Measurements from ENCODE around the gene CENPL. TPM values are rescaled to one million over a fixed set of nuclear protein-coding genes. Genes with fewer than 3 reads are reported as not detected.

The CENPL gene
- total RNA-seq, 4 donors from 2014 or later = 3.6 to 7.1 (median 5.8) TPM

- Histone ChIP-seq H3K9me3 (no peaks in the 10 kb centered on the region), H3K4me1 (no peaks in the 10 kb centered on the region), H3K4me3 (no peak overlapping the region), H3K36me3 (peaks cover 0 to 16% (median 7%) of the 10 kb centered on the region in 4 donors), H3K27ac (replicated peaks in 1 of 4) (no peak overlapping the region), H3K27me3 (no peaks in the 10 kb centered on the region)
- intact Hi-C loops (cut with DNase I) = no loop called here
- no peak for TF ChIP-seq POLR2A (IDR thresholded peaks at IDR 0.05; ENCODE audit: low read depth)
- no peak for TF ChIP-seq EP300 (IDR thresholded peaks at IDR 0.05)
- TF ChIP-seq CTCF (IDR thresholded peaks at IDR 0.05) = no peak
- TF ChIP-seq POLR2AphosphoS5 (IDR thresholded peaks at IDR 0.05) = no peak
- no peak for DNase-seq (ENCODE audit: extremely low spot score)
These were observed 26.6 kb downstream of the CENPL start for GRCh38 chr1:173798078-173798477.

- H3K9me3 ChIP-seq = no peaks in the 10 kb centered on the region
- no peak overlapping the region for H3K27ac ChIP-seq (replicated peaks in 1 of 4)
- no peaks in the 10 kb centered on the region for H3K4me1 ChIP-seq
- no peaks in the 10 kb centered on the region for H3K27me3 ChIP-seq
- 97% methylated on average over 2 of the region's 2 CpGs for WGBS
- no peak overlapping the region for H3K4me3 ChIP-seq
- intact Hi-C loops (cut with DNase I) = no loop called here
- DNase-seq (ENCODE audit: extremely low spot score) = no peak
- no peak for TF ChIP-seq CTCF (IDR thresholded peaks at IDR 0.05)
- TF ChIP-seq EP300 (IDR thresholded peaks at IDR 0.05) = no peak
- TF ChIP-seq POLR2AphosphoS5 (IDR thresholded peaks at IDR 0.05) = no peak
- no peak for TF ChIP-seq POLR2A (IDR thresholded peaks at IDR 0.05; ENCODE audit: low read depth)
- H3K36me3 ChIP-seq = peaks cover 0 to 40% (median 27%) of the 10 kb centered on the region in 4 donors
These were observed 34.8 kb downstream of the CENPL start for GRCh38 chr1:173789841-173790240.

DNA sequence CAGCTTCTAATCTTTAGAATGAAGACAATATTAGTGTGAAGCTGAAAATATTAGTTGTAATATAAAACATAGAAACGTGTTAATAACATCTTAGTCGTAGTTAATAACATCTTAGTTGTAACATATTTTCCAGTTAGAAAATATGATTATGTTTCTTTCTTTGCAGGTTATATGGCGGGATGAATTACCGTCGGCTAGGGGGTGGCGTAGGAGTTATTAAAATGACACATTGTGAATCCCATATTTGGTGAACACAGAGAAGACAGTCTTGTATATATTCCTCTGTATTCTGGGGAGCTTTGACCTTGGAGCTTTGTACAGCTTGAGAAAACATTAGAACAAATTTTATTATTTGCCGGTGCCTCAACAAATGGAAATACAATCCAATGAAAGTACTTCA, 39.7 kb downstream of the CENPL start:
- Histone ChIP-seq H3K27ac (replicated peaks in 1 of 4) (no peak overlapping the region), H3K27me3 (no peaks in the 10 kb centered on the region), H3K4me1 (no peaks in the 10 kb centered on the region), H3K9me3 (no peaks in the 10 kb centered on the region), H3K36me3 (peaks cover 31 to 88% (median 70%) of the 10 kb centered on the region in 4 donors), H3K4me3 (no peak overlapping the region)
- no peak for DNase-seq (ENCODE audit: extremely low spot score)
- intact Hi-C loops (cut with DNase I) = no loop called here
- WGBS = 96% methylated on average over 7 of the region's 7 CpGs
- TF ChIP-seq EP300 (IDR thresholded peaks at IDR 0.05) = no peak
- TF ChIP-seq POLR2AphosphoS5 (IDR thresholded peaks at IDR 0.05) = no peak
- no peak for TF ChIP-seq POLR2A (IDR thresholded peaks at IDR 0.05; ENCODE audit: low read depth)
- no peak for TF ChIP-seq CTCF (IDR thresholded peaks at IDR 0.05)

- H3K27me3 ChIP-seq = no peaks in the 10 kb centered on the region
- intact Hi-C loops (cut with DNase I) = no loop called here
- TF ChIP-seq CTCF (IDR thresholded peaks at IDR 0.05) (no peak), POLR2A (IDR thresholded peaks at IDR 0.05; ENCODE audit: low read depth) (no peak), POLR2AphosphoS5 (IDR thresholded peaks at IDR 0.05) (no peak)
- no peak overlapping the region for H3K27ac ChIP-seq (replicated peaks in 1 of 4)
- 93% methylated on average over 4 of the region's 4 CpGs for WGBS
- H3K4me3 ChIP-seq = no peak overlapping the region
- DNase-seq (ENCODE audit: extremely low spot score) = no peak
- H3K9me3 ChIP-seq = peaks cover 0 to 3% (median 0%) of the 10 kb centered on the region in 4 donors
- H3K4me1 ChIP-seq = no peaks in the 10 kb centered on the region
- H3K36me3 ChIP-seq = peaks cover 43 to 93% (median 80%) of the 10 kb centered on the region in 4 donors
These were observed 44.7 kb downstream of the CENPL start for GRCh38 chr1:173779936-173780335.

DNA sequence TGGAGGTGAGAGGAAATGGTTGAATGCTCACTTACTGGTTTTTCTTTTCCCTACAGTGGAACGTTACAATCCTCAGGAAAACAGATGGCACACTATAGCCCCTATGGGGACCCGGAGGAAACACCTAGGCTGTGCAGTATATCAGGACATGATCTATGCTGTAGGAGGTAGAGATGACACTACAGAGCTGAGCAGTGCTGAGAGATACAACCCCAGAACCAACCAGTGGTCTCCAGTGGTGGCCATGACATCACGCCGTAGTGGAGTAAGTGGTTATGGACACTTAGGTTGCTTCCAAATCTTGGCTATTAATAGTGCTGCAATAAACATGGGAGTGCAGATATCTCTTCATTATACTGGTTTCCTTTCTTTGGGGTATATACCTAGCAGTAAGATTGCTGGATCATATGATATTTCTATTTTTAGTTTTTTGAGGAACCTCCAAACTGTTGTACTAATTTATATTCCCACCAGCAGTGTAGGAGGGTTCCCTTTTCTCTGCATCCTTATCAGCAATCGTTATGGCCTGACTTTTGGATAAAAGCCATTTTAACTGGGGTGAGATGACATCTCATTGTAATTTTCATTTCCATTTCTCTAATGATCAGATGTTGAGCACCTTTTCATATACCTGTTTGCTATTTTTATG, 49.0 kb downstream of the CENPL start:
- Histone ChIP-seq H3K27me3 (no peaks in the 10 kb centered on the region), H3K4me1 (peaks cover 0 to 4% (median 0%) of the 10 kb centered on the region in 4 donors), H3K4me3 (no peak overlapping the region), H3K36me3 (peaks cover 12 to 59% (median 48%) of the 10 kb centered on the region in 4 donors), H3K9me3 (peaks cover 0 to 3% (median 0%) of the 10 kb centered on the region in 4 donors), H3K27ac (replicated peaks in 1 of 4) (no peak overlapping the region)
- 93% methylated on average over 5 of the region's 5 CpGs for WGBS
- intact Hi-C loops (cut with DNase I) = no loop called here
- DNase-seq (ENCODE audit: extremely low spot score) = no peak
- TF ChIP-seq POLR2AphosphoS5 (IDR thresholded peaks at IDR 0.05) (no peak), POLR2A (IDR thresholded peaks at IDR 0.05; ENCODE audit: low read depth) (no peak), EP300 (IDR thresholded peaks at IDR 0.05) (no peak), CTCF (IDR thresholded peaks at IDR 0.05) (no peak)
